ENCODE data around the gene RNF187. TPM values are rescaled to one million over a fixed set of nuclear protein-coding genes. Genes with fewer than 3 reads are reported as not detected.

The RNF187 gene
- total RNA-seq, 1 donor from 2014 or later = 128 TPM

- H3K4me3 ChIP-seq (ENCODE audit: low read depth, low read length) = peak overlapping the region; percentile 63
- no peak for DNase-seq (ENCODE audit: low read depth)
- no peaks in the 10 kb centered on the region for H3K36me3 ChIP-seq (ENCODE audit: control insufficient read depth, insufficient read depth, low read length)
- TF ChIP-seq CTCF (IDR thresholded peaks at IDR 0.05; ENCODE audit: insufficient read depth, low read length, poor library complexity, severe bottlenecking) = no peak
- no peaks in the 10 kb centered on the region for H3K27me3 ChIP-seq (ENCODE audit: control insufficient read depth, insufficient read depth, low read length)
Measured at GRCh38 chr1:228456252-228457016, 30.7 kb upstream of the RNF187 start.

GRCh38 chr1:228457017-228457395 lies 30.2 kb upstream of the RNF187 start:
- H3K27me3 ChIP-seq (ENCODE audit: control insufficient read depth, insufficient read depth, low read length) = no peaks in the 10 kb centered on the region
- peak overlapping the region; percentile 63 for H3K4me3 ChIP-seq (ENCODE audit: low read depth, low read length)
- DNase-seq (ENCODE audit: low read depth) = no peak

GRCh38 chr1:228457396-228458176 lies 29.6 kb upstream of the RNF187 start:
- no peaks in the 10 kb centered on the region for H3K36me3 ChIP-seq (ENCODE audit: control insufficient read depth, insufficient read depth, low read length)
- DNase-seq (ENCODE audit: low read depth) = peak; percentile 91
- TF ChIP-seq CTCF (IDR thresholded peaks at IDR 0.05; ENCODE audit: insufficient read depth, low read length, poor library complexity, severe bottlenecking) = peak; percentile 12
- H3K4me3 ChIP-seq (ENCODE audit: low read depth, low read length) = peak overlapping the region; percentile 63
- H3K27me3 ChIP-seq (ENCODE audit: control insufficient read depth, insufficient read depth, low read length) = no peaks in the 10 kb centered on the region

More at GRCh38 chr1:228457017-228457395, 30.2 kb upstream of the RNF187 start:
- TF ChIP-seq CTCF (IDR thresholded peaks at IDR 0.05; ENCODE audit: insufficient read depth, low read length, poor library complexity, severe bottlenecking) = no peak
- no peaks in the 10 kb centered on the region for H3K36me3 ChIP-seq (ENCODE audit: control insufficient read depth, insufficient read depth, low read length)

- H3K36me3 ChIP-seq (ENCODE audit: control insufficient read depth, insufficient read depth, low read length) = no peaks in the 10 kb centered on the region
- TF ChIP-seq CTCF (IDR thresholded peaks at IDR 0.05; ENCODE audit: insufficient read depth, low read length, poor library complexity, severe bottlenecking) = peak; percentile 87
- peak overlapping the region; percentile 46 for H3K4me3 ChIP-seq (ENCODE audit: low read depth, low read length)
- no peak for DNase-seq (ENCODE audit: low read depth)
- H3K27me3 ChIP-seq (ENCODE audit: control insufficient read depth, insufficient read depth, low read length) = peaks cover 7% of the 10 kb centered on the region
Measured at GRCh38 chr1:228459091-228459993, 27.8 kb upstream of the RNF187 start.

GRCh38 chr1:228460821-228461220 lies 26.4 kb upstream of the RNF187 start:
- DNase-seq (ENCODE audit: low read depth) = no peak
- no peak for TF ChIP-seq CTCF (IDR thresholded peaks at IDR 0.05; ENCODE audit: insufficient read depth, low read length, poor library complexity, severe bottlenecking)
- Histone ChIP-seq H3K36me3 (ENCODE audit: control insufficient read depth, insufficient read depth, low read length) (no peaks in the 10 kb centered on the region), H3K27me3 (ENCODE audit: control insufficient read depth, insufficient read depth, low read length) (peaks cover 18% of the 10 kb centered on the region), H3K4me3 (ENCODE audit: low read depth, low read length) (no peak overlapping the region)
